Measurements from ENCODE around the gene FAM47E.
"Not testable (repeated sequence)": the region's sequence is repeated elsewhere in the genome, so short reads cannot be mapped to it uniquely, and the experiment has no call there.

Gene FAM47E

GRCh38 chr4:76233083-76233482, 18.4 kb upstream of the FAM47E start:
- Histone ChIP-seq H3K9me3 (ENCODE audit: control insufficient read depth, insufficient read depth, low read depth, low read length) (peaks cover 27% of the 10 kb centered on the region), H3K36me3 (ENCODE audit: control insufficient read depth, insufficient read depth, low read length) (peaks cover 21% of the 10 kb centered on the region), H3K4me1 (ENCODE audit: control insufficient read depth, insufficient read depth, low read length) (peaks cover 16% of the 10 kb centered on the region; the same call in 1 of the 2 replicates), H3K27me3 (ENCODE audit: control insufficient read depth, insufficient read depth, low read length) (no peaks in the 10 kb centered on the region), H3K4me3 (ENCODE audit: low read depth, low read length) (peak overlapping the region; percentile 56), H3K27ac (ENCODE audit: low read depth, low read length) (no peak overlapping the region), H3K9ac (ENCODE audit: low read length) (no peak overlapping the region)

- Histone ChIP-seq H3K4me3 (ENCODE audit: low read depth, low read length) (peak overlapping the region; percentile 56), H3K27me3 (ENCODE audit: control insufficient read depth, insufficient read depth, low read length) (no peaks in the 10 kb centered on the region)
These were observed 18.0 kb upstream of the FAM47E start for GRCh38 chr4:76233529-76233928.

GRCh38 chr4:76233967-76234678, 17.4 kb upstream of the FAM47E start:
- H3K4me1 ChIP-seq (ENCODE audit: control insufficient read depth, insufficient read depth, low read length) = peaks cover 16% of the 10 kb centered on the region; the same call in 1 of the 2 replicates
- peaks cover 22% of the 10 kb centered on the region for H3K9me3 ChIP-seq (ENCODE audit: control insufficient read depth, insufficient read depth, low read depth, low read length)
- peak overlapping the region; percentile 58 for H3K9ac ChIP-seq (ENCODE audit: low read length)
- H3K4me3 ChIP-seq (ENCODE audit: low read depth, low read length) = peak overlapping the region; percentile 56
- no peaks in the 10 kb centered on the region for H3K27me3 ChIP-seq (ENCODE audit: control insufficient read depth, insufficient read depth, low read length)
- H3K36me3 ChIP-seq (ENCODE audit: control insufficient read depth, insufficient read depth, low read length) = peaks cover 21% of the 10 kb centered on the region
- peak overlapping the region; percentile 70 for H3K27ac ChIP-seq (ENCODE audit: low read depth, low read length)

More at GRCh38 chr4:76233529-76233928, 18.0 kb upstream of the FAM47E start:
- Histone ChIP-seq H3K4me1 (ENCODE audit: control insufficient read depth, insufficient read depth, low read length) (peaks cover 16% of the 10 kb centered on the region; the same call in 1 of the 2 replicates), H3K9ac (ENCODE audit: low read length) (peak overlapping the region; percentile 58), H3K9me3 (ENCODE audit: control insufficient read depth, insufficient read depth, low read depth, low read length) (peaks cover 25% of the 10 kb centered on the region), H3K27ac (ENCODE audit: low read depth, low read length) (peak overlapping the region; percentile 70), H3K36me3 (ENCODE audit: control insufficient read depth, insufficient read depth, low read length) (peaks cover 21% of the 10 kb centered on the region)

GRCh38 chr4:76234679-76235044, 16.9 kb upstream of the FAM47E start:
- no peak overlapping the region for H3K9ac ChIP-seq (ENCODE audit: low read length)
- H3K4me1 ChIP-seq (ENCODE audit: control insufficient read depth, insufficient read depth, low read length) = peaks cover 16% of the 10 kb centered on the region; the same call in 1 of the 2 replicates
- H3K27me3 ChIP-seq (ENCODE audit: control insufficient read depth, insufficient read depth, low read length) = no peaks in the 10 kb centered on the region
- H3K36me3 ChIP-seq (ENCODE audit: control insufficient read depth, insufficient read depth, low read length) = peaks cover 16% of the 10 kb centered on the region
- peak overlapping the region; percentile 56 for H3K4me3 ChIP-seq (ENCODE audit: low read depth, low read length)
- peaks cover 17% of the 10 kb centered on the region for H3K9me3 ChIP-seq (ENCODE audit: control insufficient read depth, insufficient read depth, low read depth, low read length)
- no peak overlapping the region for H3K27ac ChIP-seq (ENCODE audit: low read depth, low read length)

GRCh38 chr4:76235407-76235806, 16.1 kb upstream of the FAM47E start:
- H3K9ac ChIP-seq (ENCODE audit: low read length) = no peak overlapping the region
- no peaks in the 10 kb centered on the region for H3K27me3 ChIP-seq (ENCODE audit: control insufficient read depth, insufficient read depth, low read length)
- H3K27ac ChIP-seq (ENCODE audit: low read depth, low read length) = no peak overlapping the region
- H3K4me3 ChIP-seq (ENCODE audit: low read depth, low read length) = no peak overlapping the region
- H3K9me3 ChIP-seq (ENCODE audit: control insufficient read depth, insufficient read depth, low read depth, low read length) = peaks cover 16% of the 10 kb centered on the region; the same call in 1 of the 2 replicates
- peaks cover 9% of the 10 kb centered on the region for H3K36me3 ChIP-seq (ENCODE audit: control insufficient read depth, insufficient read depth, low read length)
- peaks cover 16% of the 10 kb centered on the region; the same call in 1 of the 2 replicates for H3K4me1 ChIP-seq (ENCODE audit: control insufficient read depth, insufficient read depth, low read length)

GRCh38 chr4:76235915-76236314, 15.6 kb upstream of the FAM47E start:
- no peaks in the 10 kb centered on the region for H3K27me3 ChIP-seq (ENCODE audit: control insufficient read depth, insufficient read depth, low read length)
- no peak overlapping the region for H3K4me3 ChIP-seq (ENCODE audit: low read depth, low read length)
- peaks cover 3% of the 10 kb centered on the region; the same call in 1 of the 2 replicates for H3K36me3 ChIP-seq (ENCODE audit: control insufficient read depth, insufficient read depth, low read length)
- H3K9me3 ChIP-seq (ENCODE audit: control insufficient read depth, insufficient read depth, low read depth, low read length) = peaks cover 12% of the 10 kb centered on the region; the same call in 1 of the 2 replicates
- H3K9ac ChIP-seq (ENCODE audit: low read length) = no peak overlapping the region
- H3K27ac ChIP-seq (ENCODE audit: low read depth, low read length) = no peak overlapping the region
- peaks cover 16% of the 10 kb centered on the region; the same call in 1 of the 2 replicates for H3K4me1 ChIP-seq (ENCODE audit: control insufficient read depth, insufficient read depth, low read length)

GRCh38 chr4:76238236-76238635, 13.3 kb upstream of the FAM47E start:
- Histone ChIP-seq H3K27me3 (ENCODE audit: control insufficient read depth, insufficient read depth, low read length) (no peaks in the 10 kb centered on the region), H3K9me3 (ENCODE audit: control insufficient read depth, insufficient read depth, low read depth, low read length) (peaks cover 10% of the 10 kb centered on the region; the same call in 1 of the 2 replicates), H3K4me3 (ENCODE audit: low read depth, low read length) (no peak overlapping the region), H3K4me1 (ENCODE audit: control insufficient read depth, insufficient read depth, low read length) (peaks cover 11% of the 10 kb centered on the region; the same call in 1 of the 2 replicates), H3K27ac (ENCODE audit: low read depth, low read length) (no peak overlapping the region), H3K36me3 (ENCODE audit: control insufficient read depth, insufficient read depth, low read length) (no peaks in the 10 kb centered on the region), H3K9ac (ENCODE audit: low read length) (no peak overlapping the region)

- H3K36me3 ChIP-seq (ENCODE audit: control insufficient read depth, insufficient read depth, low read length) = no peaks in the 10 kb centered on the region
- H3K4me1 ChIP-seq (ENCODE audit: control insufficient read depth, insufficient read depth, low read length) = peaks cover 8% of the 10 kb centered on the region; the same call in 1 of the 2 replicates
- H3K4me3 ChIP-seq (ENCODE audit: low read depth, low read length) = no peak overlapping the region
- peaks cover 10% of the 10 kb centered on the region; the same call in 1 of the 2 replicates for H3K9me3 ChIP-seq (ENCODE audit: control insufficient read depth, insufficient read depth, low read depth, low read length)
- no peak overlapping the region for H3K27ac ChIP-seq (ENCODE audit: low read depth, low read length)
- H3K27me3 ChIP-seq (ENCODE audit: control insufficient read depth, insufficient read depth, low read length) = no peaks in the 10 kb centered on the region
- H3K9ac ChIP-seq (ENCODE audit: low read length) = no peak overlapping the region
These were observed 12.8 kb upstream of the FAM47E start for GRCh38 chr4:76238701-76239100.

GRCh38 chr4:76240236-76240635, 11.3 kb upstream of the FAM47E start:
- Histone ChIP-seq H3K27ac (ENCODE audit: low read depth, low read length) (no peak overlapping the region), H3K9me3 (ENCODE audit: control insufficient read depth, insufficient read depth, low read depth, low read length) (peaks cover 10% of the 10 kb centered on the region; the same call in 1 of the 2 replicates), H3K27me3 (ENCODE audit: control insufficient read depth, insufficient read depth, low read length) (no peaks in the 10 kb centered on the region), H3K9ac (ENCODE audit: low read length) (no peak overlapping the region), H3K4me1 (ENCODE audit: control insufficient read depth, insufficient read depth, low read length) (no peaks in the 10 kb centered on the region), H3K4me3 (ENCODE audit: low read depth, low read length) (no peak overlapping the region), H3K36me3 (ENCODE audit: control insufficient read depth, insufficient read depth, low read length) (no peaks in the 10 kb centered on the region)

GRCh38 chr4:76243877-76244276, 7.6 kb upstream of the FAM47E start:
- H3K9me3 ChIP-seq (ENCODE audit: control insufficient read depth, insufficient read depth, low read depth, low read length); H3K27me3 ChIP-seq (ENCODE audit: control insufficient read depth, insufficient read depth, low read length); H3K4me3 ChIP-seq (ENCODE audit: low read depth, low read length); H3K36me3 ChIP-seq (ENCODE audit: control insufficient read depth, insufficient read depth, low read length); H3K27ac ChIP-seq (ENCODE audit: low read depth, low read length); H3K4me1 ChIP-seq (ENCODE audit: control insufficient read depth, insufficient read depth, low read length); H3K9ac ChIP-seq (ENCODE audit: low read length): not testable (repeated sequence)

- H3K36me3 ChIP-seq (ENCODE audit: control insufficient read depth, insufficient read depth, low read length) = no peaks in the 10 kb centered on the region
- no peak overlapping the region for H3K9ac ChIP-seq (ENCODE audit: low read length)
- no peaks in the 10 kb centered on the region for H3K9me3 ChIP-seq (ENCODE audit: control insufficient read depth, insufficient read depth, low read depth, low read length)
- H3K4me3 ChIP-seq (ENCODE audit: low read depth, low read length) = no peak overlapping the region
- H3K27ac ChIP-seq (ENCODE audit: low read depth, low read length) = no peak overlapping the region
- H3K4me1 ChIP-seq (ENCODE audit: control insufficient read depth, insufficient read depth, low read length) = peaks cover 6% of the 10 kb centered on the region
- peaks cover 16% of the 10 kb centered on the region for H3K27me3 ChIP-seq (ENCODE audit: control insufficient read depth, insufficient read depth, low read length)
These were observed 5.5 kb upstream of the FAM47E start for GRCh38 chr4:76246025-76246424.

Data from HUES6 (cell line).